Activated naive CD8-positive, alpha-beta T cell (primary cell): ENCODE measurements around the gene NFX1.

Source experiments
- H3K27ac Mint-ChIP-seq: one replicate; pipeline ENCODE4 v1.8.0; 2021; ENCODE audit warnings: mixed read lengths
- H3K27me3 Mint-ChIP-seq: one replicate; pipeline ENCODE4 v1.8.0; 2021; ENCODE audit warnings: mixed read lengths
- H3K36me3 Mint-ChIP-seq: one replicate; pipeline ENCODE4 v1.8.0; 2021; ENCODE audit warnings: mixed read lengths
- H3K4me1 Mint-ChIP-seq: one replicate; pipeline ENCODE4 v1.8.0; 2021; ENCODE audit warnings: low read depth, mixed read lengths
- H3K4me3 Mint-ChIP-seq: one replicate; pipeline ENCODE4 v1.8.0; 2021; ENCODE audit warnings: mild to moderate bottlenecking, mixed read lengths
- H3K9me3 Mint-ChIP-seq: one replicate; pipeline ENCODE4 v1.8.0; 2021; ENCODE audit warnings: low read depth, mixed read lengths

The NFX1 gene

GRCh38 chr9:33290247-33291030 lies at the start of gene NFX1:
TSS of gene NFX1 (plus strand) at chr9:33290516. CDS start at chr9:33290573, 57 bp downstream.
- H3K4me3 Mint-ChIP-seq, result peak within 1 kb of the TSS; percentile 95
- peaks cover 60% of the 10 kb centered on the region for H3K4me1 Mint-ChIP-seq
- H3K27ac Mint-ChIP-seq, result peak within 1 kb of the TSS; percentile 100
- H3K36me3 Mint-ChIP-seq, result peaks cover 13% of the 10 kb centered on the region
- no peaks in the 10 kb centered on the region for H3K9me3 Mint-ChIP-seq
- no peaks in the 10 kb centered on the region for H3K27me3 Mint-ChIP-seq

GRCh38 chr9:33241298-33241697 lies 49.0 kb upstream of the NFX1 start:
- Mint-ChIP-seq H3K4me1 (peaks cover 5% of the 10 kb centered on the region), H3K9me3 (no peaks in the 10 kb centered on the region), H3K27ac (no peak overlapping the region), H3K36me3 (no peaks in the 10 kb centered on the region), H3K27me3 (no peaks in the 10 kb centered on the region), H3K4me3 (no peak overlapping the region)

- H3K27ac Mint-ChIP-seq, result no peak overlapping the region
- no peaks in the 10 kb centered on the region for H3K9me3 Mint-ChIP-seq
- no peaks in the 10 kb centered on the region for H3K27me3 Mint-ChIP-seq
- no peak overlapping the region for H3K4me3 Mint-ChIP-seq
- H3K4me1 Mint-ChIP-seq, result peaks cover 5% of the 10 kb centered on the region
- peaks cover 5% of the 10 kb centered on the region for H3K36me3 Mint-ChIP-seq
Measured at GRCh38 chr9:33242609-33243134, 47.6 kb upstream of the NFX1 start.

GRCh38 chr9:33244137-33244784 lies 46.1 kb upstream of the NFX1 start:
- no peak overlapping the region for H3K27ac Mint-ChIP-seq
- H3K4me1 Mint-ChIP-seq, result peaks cover 5% of the 10 kb centered on the region

GRCh38 chr9:33245341-33245740 lies 45.0 kb upstream of the NFX1 start:
- no peaks in the 10 kb centered on the region for H3K4me1 Mint-ChIP-seq
- H3K27me3 Mint-ChIP-seq, result no peaks in the 10 kb centered on the region
- H3K4me3 Mint-ChIP-seq, result no peak overlapping the region
- no peaks in the 10 kb centered on the region for H3K9me3 Mint-ChIP-seq
- H3K27ac Mint-ChIP-seq, result no peak overlapping the region
- peaks cover 8% of the 10 kb centered on the region for H3K36me3 Mint-ChIP-seq

More at GRCh38 chr9:33244137-33244784, 46.1 kb upstream of the NFX1 start:
- H3K36me3 Mint-ChIP-seq, result peaks cover 8% of the 10 kb centered on the region
- no peak overlapping the region for H3K4me3 Mint-ChIP-seq
- H3K27me3 Mint-ChIP-seq, result no peaks in the 10 kb centered on the region
- no peaks in the 10 kb centered on the region for H3K9me3 Mint-ChIP-seq

GRCh38 chr9:33246269-33246860 lies 44.0 kb upstream of the NFX1 start:
- H3K4me3 Mint-ChIP-seq, result no peak overlapping the region
- no peak overlapping the region for H3K27ac Mint-ChIP-seq
- no peaks in the 10 kb centered on the region for H3K27me3 Mint-ChIP-seq
- no peaks in the 10 kb centered on the region for H3K4me1 Mint-ChIP-seq
- H3K36me3 Mint-ChIP-seq, result peaks cover 8% of the 10 kb centered on the region
- H3K9me3 Mint-ChIP-seq, result no peaks in the 10 kb centered on the region

- H3K27me3 Mint-ChIP-seq, result no peaks in the 10 kb centered on the region
- H3K36me3 Mint-ChIP-seq, result peaks cover 8% of the 10 kb centered on the region
- no peaks in the 10 kb centered on the region for H3K4me1 Mint-ChIP-seq
- no peak overlapping the region for H3K27ac Mint-ChIP-seq
- no peaks in the 10 kb centered on the region for H3K9me3 Mint-ChIP-seq
- H3K4me3 Mint-ChIP-seq, result no peak overlapping the region
Measured at GRCh38 chr9:33248606-33249005, 41.7 kb upstream of the NFX1 start.

GRCh38 chr9:33249087-33249658 lies 41.1 kb upstream of the NFX1 start:
- H3K4me3 Mint-ChIP-seq, result no peak overlapping the region
- no peaks in the 10 kb centered on the region for H3K27me3 Mint-ChIP-seq
- peaks cover 8% of the 10 kb centered on the region for H3K36me3 Mint-ChIP-seq
- no peaks in the 10 kb centered on the region for H3K4me1 Mint-ChIP-seq
- H3K27ac Mint-ChIP-seq, result no peak overlapping the region
- H3K9me3 Mint-ChIP-seq, result no peaks in the 10 kb centered on the region

- H3K27me3 Mint-ChIP-seq, result no peaks in the 10 kb centered on the region
- no peak overlapping the region for H3K27ac Mint-ChIP-seq
- no peaks in the 10 kb centered on the region for H3K9me3 Mint-ChIP-seq
- no peaks in the 10 kb centered on the region for H3K4me1 Mint-ChIP-seq
- no peak overlapping the region for H3K4me3 Mint-ChIP-seq
- H3K36me3 Mint-ChIP-seq, result peaks cover 8% of the 10 kb centered on the region
Measured at GRCh38 chr9:33249983-33250382, 40.3 kb upstream of the NFX1 start.

GRCh38 chr9:33250458-33250995 lies 39.8 kb upstream of the NFX1 start:
- Mint-ChIP-seq H3K4me3 (no peak overlapping the region), H3K4me1 (no peaks in the 10 kb centered on the region), H3K36me3 (peaks cover 8% of the 10 kb centered on the region), H3K27me3 (no peaks in the 10 kb centered on the region), H3K27ac (no peak overlapping the region), H3K9me3 (no peaks in the 10 kb centered on the region)

- H3K4me3 Mint-ChIP-seq, result no peak overlapping the region
- H3K36me3 Mint-ChIP-seq, result peaks cover 14% of the 10 kb centered on the region
- no peaks in the 10 kb centered on the region for H3K27me3 Mint-ChIP-seq
- H3K4me1 Mint-ChIP-seq, result peaks cover 4% of the 10 kb centered on the region
- H3K27ac Mint-ChIP-seq, result no peak overlapping the region
- no peaks in the 10 kb centered on the region for H3K9me3 Mint-ChIP-seq
Measured at GRCh38 chr9:33254211-33254610, 36.1 kb upstream of the NFX1 start.

- no peak overlapping the region for H3K4me3 Mint-ChIP-seq
- peaks cover 8% of the 10 kb centered on the region for H3K4me1 Mint-ChIP-seq
- H3K27me3 Mint-ChIP-seq, result no peaks in the 10 kb centered on the region
- H3K9me3 Mint-ChIP-seq, result no peaks in the 10 kb centered on the region
- peaks cover 16% of the 10 kb centered on the region for H3K36me3 Mint-ChIP-seq
- no peak overlapping the region for H3K27ac Mint-ChIP-seq
Measured at GRCh38 chr9:33255014-33255413, 35.3 kb upstream of the NFX1 start.

GRCh38 chr9:33255471-33255870 lies 34.8 kb upstream of the NFX1 start:
- Mint-ChIP-seq H3K27ac (no peak overlapping the region), H3K4me1 (peaks cover 12% of the 10 kb centered on the region), H3K27me3 (no peaks in the 10 kb centered on the region), H3K36me3 (peaks cover 16% of the 10 kb centered on the region), H3K9me3 (no peaks in the 10 kb centered on the region), H3K4me3 (no peak overlapping the region)

- Mint-ChIP-seq H3K27ac (no peak overlapping the region), H3K36me3 (peaks cover 19% of the 10 kb centered on the region), H3K4me1 (peaks cover 12% of the 10 kb centered on the region), H3K27me3 (no peaks in the 10 kb centered on the region), H3K4me3 (no peak overlapping the region), H3K9me3 (no peaks in the 10 kb centered on the region)
Measured at GRCh38 chr9:33256236-33256635, 34.1 kb upstream of the NFX1 start.

GRCh38 chr9:33257276-33257675 lies 33.0 kb upstream of the NFX1 start:
- H3K36me3 Mint-ChIP-seq, result peaks cover 19% of the 10 kb centered on the region
- H3K27me3 Mint-ChIP-seq, result no peaks in the 10 kb centered on the region
- no peaks in the 10 kb centered on the region for H3K9me3 Mint-ChIP-seq
- H3K4me1 Mint-ChIP-seq, result peaks cover 17% of the 10 kb centered on the region
- no peak overlapping the region for H3K4me3 Mint-ChIP-seq
- H3K27ac Mint-ChIP-seq, result no peak overlapping the region
